Pulmonary artery endothelial cell (primary cell): ENCODE data around the gene NRAP. TPM values are rescaled to one million over a fixed set of nuclear protein-coding genes. Genes with fewer than 3 reads are reported as not detected.

ENCODE experiments used
- DNase-seq: peaks from one replicate; pipeline ENCODE4 v3.0.0-alpha.2; 2011; ENCODE audit warnings: low read depth, low spot score
- total RNA-seq: library from RNA; depleted of rRNA; stranded (reverse); fragments of >200 nt; gene quantifications from 2 replicates; pipeline ENCODE4 v1.2.3, GENCODE V29; 2014

NRAP gene
- total RNA-seq, 1 donor from 2014 or later: not detected

GRCh38 chr10:113641702-113642101, 22.1 kb downstream of the NRAP start:
- DNase-seq: no peak

GRCh38 chr10:113639966-113640365, 23.9 kb downstream of the NRAP start:
- DNase-seq: no peak

- no peak for DNase-seq
These were observed 32.0 kb downstream of the NRAP start for GRCh38 chr10:113631684-113632367.

GRCh38 chr10:113630929-113631533, 32.8 kb downstream of the NRAP start:
- no peak for DNase-seq

- no peak for DNase-seq
These were observed 35.2 kb downstream of the NRAP start for GRCh38 chr10:113628607-113629153.

GRCh38 chr10:113627836-113628235, 36.0 kb downstream of the NRAP start:
- DNase-seq: no peak

- no peak for DNase-seq
These were observed 37.0 kb downstream of the NRAP start for GRCh38 chr10:113626809-113627355.

- no peak for DNase-seq
These were observed 38.2 kb downstream of the NRAP start for GRCh38 chr10:113625461-113626186.

- DNase-seq: no peak
These were observed 41.0 kb downstream of the NRAP start for GRCh38 chr10:113622831-113623230.

GRCh38 chr10:113621799-113622198, 42.0 kb downstream of the NRAP start:
- no peak for DNase-seq

GRCh38 chr10:113620936-113621335, 42.9 kb downstream of the NRAP start:
- DNase-seq: no peak

- no peak for DNase-seq
These were observed 43.3 kb downstream of the NRAP start for GRCh38 chr10:113620511-113620910.

GRCh38 chr10:113619401-113619800, 44.4 kb downstream of the NRAP start:
- DNase-seq: no peak

- DNase-seq: no peak
These were observed 45.5 kb downstream of the NRAP start for GRCh38 chr10:113618338-113618737.

GRCh38 chr10:113617086-113617485, 46.8 kb downstream of the NRAP start:
- DNase-seq: no peak

- no peak for DNase-seq
These were observed 47.4 kb downstream of the NRAP start for GRCh38 chr10:113616244-113617074.

- no peak for DNase-seq
These were observed 49.7 kb downstream of the NRAP start for GRCh38 chr10:113613977-113614690.

- no peak for DNase-seq
These were observed 50.4 kb downstream of the NRAP start for GRCh38 chr10:113613427-113613826.

- DNase-seq: no peak
These were observed 51.7 kb downstream of the NRAP start for GRCh38 chr10:113612154-113612553.
